Psoas muscle (tissue), 8 donors: ENCODE data around the gene TMEM114. TPM values are rescaled to one million over a fixed set of nuclear protein-coding genes. Genes with fewer than 3 reads are reported as not detected.

Experiments used
- ATAC-seq, 4 donors: fragments of 200-7000 bp; cut with Tn5 transposase; one replicate each; pipeline ENCODE4 v1.9.1; 2020; ENCODE audit warnings: moderate library complexity in 3 of 4, mild to moderate bottlenecking in 2 of 4
- DNase-seq, 2 donors: peaks; one replicate each; pipeline ENCODE4 v3.0.0-alpha.2; 2020
- H3K27ac ChIP-seq: fragments of 200-600 bp; one replicate; pipeline ENCODE4 v1.8.0; 2022
- H3K27me3 ChIP-seq, 3 donors: fragments of 200-600 bp in 1 of 3; one replicate each; pipeline versions ENCODE4 v1.6.1 to v1.8.0; 2013 to 2022; ENCODE audit warnings: low read length in 2 of 3, mild to moderate bottlenecking in 2 of 3, moderate library complexity in 1 of 3; ENCODE audit not compliant: insufficient read depth in 3 of 3
- H3K36me3 ChIP-seq, 2 donors: fragments of 200-600 bp in 1 of 2; one replicate each; pipeline versions ENCODE4 v1.6.1 to v1.8.0; 2013 to 2022; ENCODE audit warnings: low read depth in 1 of 2, mild to moderate bottlenecking in 1 of 2, moderate library complexity in 1 of 2; ENCODE audit not compliant: insufficient read depth in 1 of 2
- H3K4me1 ChIP-seq: fragments of 200-600 bp; one replicate; pipeline ENCODE4 v1.8.0; 2022
- H3K4me3 ChIP-seq: fragments of 200-600 bp; one replicate; pipeline ENCODE4 v1.8.0; 2022; ENCODE audit warnings: mild to moderate bottlenecking
- H3K9me3 ChIP-seq: fragments of 200-600 bp; one replicate; pipeline ENCODE4 v1.8.0; 2022
- CTCF ChIP-seq: fragments of 200-600 bp; IDR thresholded peaks from one replicate; pipeline ENCODE4 v1.8.0; 2022; ENCODE audit warnings: antibody characterized with exemption
- WGBS, 3 donors: extraction: QIAGEN DNeasy Blood & Tissue Kit; methylation state at CpG; one replicate each; pipeline versions ENCODE4 v1.1.6 to v1.1.7; 2013; 5-methylcytosine and 5-hydroxymethylcytosine counted together
- intact Hi-C, 2 donors: fragments of 100-400 bp; cut with DNase I; formaldehyde crosslinking; loops; one replicate each; pipeline versions ENCODE4 v1.11.0 to v1.14.2; 2022
- polyA plus RNA-seq, 3 donors: library from polyadenylated mRNA; stranded (reverse); fragments of 200-250 nt; gene quantifications; one replicate each; pipeline ENCODE4 v1.2.3, GENCODE V29; 2013
- total RNA-seq, 4 donors: library from RNA; stranded (reverse); fragmentation: NEBNext Ultra II Directional in 2 of 4; extraction: Animal tissue kit (Norgen Biotek cat#: 25700) in 2 of 4; gene quantifications; one replicate each; pipeline versions ENCODE4 v1.2.1 to v1.2.4, GENCODE V29; 2021 to 2023
- donor health status: healthy with polysubstance abuse.
- donor health status: DM: no; HTN: no; CAD: no; lungs with moderate emphysema.
- donor health status: Bipolar disorder and iron deficiency.
- donor health status: healthy.
- donor health status: DM: yes; HTN: yes; CAD: no.
- donor health status: DM: no; HTN: no; CAD: no.
- donor health status: DM: no; HTN: no; CAD: no.
- donor health status: DM: yes; HTN: yes; CAD: no.

TMEM114 gene
- total and polyA plus RNA-seq, 7 donors: not detected

- WGBS, 3 donors: 55 to 58% (median 56%) methylated on average over 5 of the region's 5 CpGs
- ATAC-seq: no peak
- TF ChIP-seq CTCF: no peak
- H3K4me3 ChIP-seq: no peak overlapping the region
- H3K27ac ChIP-seq: no peak overlapping the region
- H3K27me3 ChIP-seq: peaks cover 0 to 2% (median 0%) of the 10 kb centered on the region in 3 donors
- DNase-seq: no peak
- intact Hi-C loops: no loop called here
- H3K36me3 ChIP-seq: no peaks in the 10 kb centered on the region
- no peaks in the 10 kb centered on the region for H3K4me1 ChIP-seq
- no peaks in the 10 kb centered on the region for H3K9me3 ChIP-seq
Observed at GRCh38 chr16:8530752-8531384, 59.4 kb downstream of the TMEM114 start.

GRCh38 chr16:8528471-8528870, 61.8 kb downstream of the TMEM114 start:
- Histone ChIP-seq H3K27me3 (peaks cover 0 to 2% (median 0%) of the 10 kb centered on the region in 3 donors), H3K27ac (no peak overlapping the region), H3K4me3 (no peak overlapping the region), H3K9me3 (no peaks in the 10 kb centered on the region), H3K4me1 (no peaks in the 10 kb centered on the region), H3K36me3 (no peaks in the 10 kb centered on the region)
- TF ChIP-seq CTCF: no peak
- WGBS, 3 donors: 62 to 73% (median 69%) methylated on average over 5 of the region's 5 CpGs
- no peak for DNase-seq
- no peak for ATAC-seq
- intact Hi-C loops: no loop called here

GRCh38 chr16:8523932-8524331, 66.4 kb downstream of the TMEM114 start:
- ATAC-seq: no peak
- no peaks in the 10 kb centered on the region for H3K4me1 ChIP-seq
- 81 to 86% (median 82%) methylated on average over 6 of the region's 6 CpGs for WGBS, 3 donors
- H3K27me3 ChIP-seq: peaks cover 0 to 1% (median 0%) of the 10 kb centered on the region in 3 donors
- intact Hi-C loops: no loop called here
- no peaks in the 10 kb centered on the region for H3K36me3 ChIP-seq
- H3K27ac ChIP-seq: no peak overlapping the region
- no peak for TF ChIP-seq CTCF
- DNase-seq: no peak
- H3K9me3 ChIP-seq: no peaks in the 10 kb centered on the region
- H3K4me3 ChIP-seq: no peak overlapping the region

DNA sequence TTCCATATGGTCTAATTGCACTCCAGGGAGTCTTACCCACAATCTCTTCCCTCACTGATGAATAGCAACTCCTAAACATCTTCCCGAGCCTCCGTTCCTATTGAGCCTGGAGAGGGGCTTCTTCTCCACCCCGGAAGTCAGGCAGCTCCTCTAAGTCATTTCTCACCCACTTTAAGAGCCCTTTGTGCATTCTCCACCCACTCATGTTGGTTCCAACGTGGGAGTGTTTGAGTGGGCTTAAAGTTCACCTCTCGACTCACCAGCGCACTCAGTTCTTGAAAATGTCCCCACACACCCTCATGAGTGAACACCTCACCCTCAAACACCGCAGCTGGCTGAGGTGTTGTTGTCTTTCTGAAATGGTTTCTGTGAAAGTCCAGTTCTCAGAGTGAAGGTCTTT, 67.6 kb downstream of the TMEM114 start:
- H3K36me3 ChIP-seq: no peaks in the 10 kb centered on the region
- no peak overlapping the region for H3K27ac ChIP-seq
- no peak for ATAC-seq
- no peak for DNase-seq
- no peak for TF ChIP-seq CTCF
- H3K4me3 ChIP-seq: no peak overlapping the region
- intact Hi-C loops: no loop called here
- H3K9me3 ChIP-seq: no peaks in the 10 kb centered on the region
- peaks cover 0 to 1% (median 0%) of the 10 kb centered on the region in 3 donors for H3K27me3 ChIP-seq
- no peaks in the 10 kb centered on the region for H3K4me1 ChIP-seq
- WGBS, 3 donors: 63 to 70% (median 67%) methylated on average over 7 of the region's 7 CpGs

DNA sequence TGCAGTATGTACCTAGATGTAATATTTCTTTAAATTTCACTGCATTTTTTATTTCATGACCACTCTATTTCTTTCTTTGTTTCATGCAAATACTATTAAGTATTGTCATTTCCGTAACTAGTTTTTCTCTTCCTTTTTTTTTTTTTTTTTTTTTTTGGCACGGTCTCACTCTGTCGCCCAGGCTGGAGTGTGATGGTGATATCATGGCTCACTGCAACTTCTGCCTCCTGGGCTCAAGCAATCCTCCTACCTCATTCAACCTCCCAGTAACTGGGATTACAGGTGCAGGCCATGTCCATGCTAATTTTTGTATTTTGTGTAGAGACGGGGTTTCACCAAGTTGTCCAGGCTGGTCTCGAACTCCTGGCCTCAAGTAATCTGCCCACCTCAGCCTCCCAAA, 70.7 kb downstream of the TMEM114 start:
- Histone ChIP-seq H3K27ac (no peak overlapping the region), H3K4me1 (no peaks in the 10 kb centered on the region), H3K27me3 (peaks cover 0 to 1% (median 0%) of the 10 kb centered on the region in 3 donors), H3K9me3 (no peaks in the 10 kb centered on the region), H3K36me3 (no peaks in the 10 kb centered on the region), H3K4me3 (no peak overlapping the region)
- ATAC-seq: no peak
- WGBS, 3 donors: 76 to 83% (median 79%) methylated on average over 5 of the region's 5 CpGs
- no peak for TF ChIP-seq CTCF
- intact Hi-C loops: no loop called here
- no peak for DNase-seq
